Right lobe of liver (tissue), 4 donors: ENCODE measurements around the gene DSC1.

ENCODE experiments used
- POLR2A ChIP-seq: fragments of 450-650 bp; IDR thresholded peaks from one replicate; pipeline ENCODE4 v1.6.1; 2017; ENCODE audit warnings: antibody characterized with exemption, mild to moderate bottlenecking
- TF ChIP-seq, protein P1 (sequence below), 4 donors: fragments of 200-600 bp in 3 of 4; fragments of 450-650 bp in 1 of 4; IDR thresholded peaks; one replicate each; pipeline versions ENCODE4 v1.5.1 to v1.8.0; 2016 to 2022; ENCODE audit warnings: antibody characterized with exemption in 4 of 4, mild to moderate bottlenecking in 2 of 4
- donor health status: DM: no; HTN: no; CAD: no.
- donor health status: DM: no; HTN: no; CAD: no.
- donor health status: DM: no; HTN: yes; CAD: no.

DNA sequence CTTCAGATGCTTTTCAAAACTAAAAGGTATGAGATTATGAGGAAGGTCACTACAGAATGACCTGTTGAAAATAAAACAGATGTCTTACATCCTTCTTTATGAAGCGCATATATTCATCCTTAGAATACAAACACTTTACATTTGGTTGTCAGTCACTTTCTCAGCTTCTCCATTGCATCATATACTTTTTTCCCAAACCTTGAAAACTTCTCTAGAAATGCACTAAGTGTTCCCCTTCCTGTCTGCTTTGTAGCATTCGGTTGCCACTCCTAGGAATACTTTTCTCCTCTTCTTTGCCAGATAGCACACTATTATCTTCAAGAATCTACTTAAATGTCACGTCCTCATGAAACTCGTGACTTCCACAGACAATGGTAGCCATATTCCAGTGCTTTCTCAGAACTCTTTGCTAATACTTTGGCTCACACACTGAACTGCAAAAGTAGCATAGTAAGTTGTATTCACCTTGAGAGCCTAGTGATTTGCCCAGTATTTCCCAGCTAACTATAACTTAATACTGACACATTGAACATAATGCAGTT lies 27.6 kb downstream of the DSC1 start:
- TF ChIP-seq POLR2A: no peak
- TF ChIP-seq, protein P1, sequence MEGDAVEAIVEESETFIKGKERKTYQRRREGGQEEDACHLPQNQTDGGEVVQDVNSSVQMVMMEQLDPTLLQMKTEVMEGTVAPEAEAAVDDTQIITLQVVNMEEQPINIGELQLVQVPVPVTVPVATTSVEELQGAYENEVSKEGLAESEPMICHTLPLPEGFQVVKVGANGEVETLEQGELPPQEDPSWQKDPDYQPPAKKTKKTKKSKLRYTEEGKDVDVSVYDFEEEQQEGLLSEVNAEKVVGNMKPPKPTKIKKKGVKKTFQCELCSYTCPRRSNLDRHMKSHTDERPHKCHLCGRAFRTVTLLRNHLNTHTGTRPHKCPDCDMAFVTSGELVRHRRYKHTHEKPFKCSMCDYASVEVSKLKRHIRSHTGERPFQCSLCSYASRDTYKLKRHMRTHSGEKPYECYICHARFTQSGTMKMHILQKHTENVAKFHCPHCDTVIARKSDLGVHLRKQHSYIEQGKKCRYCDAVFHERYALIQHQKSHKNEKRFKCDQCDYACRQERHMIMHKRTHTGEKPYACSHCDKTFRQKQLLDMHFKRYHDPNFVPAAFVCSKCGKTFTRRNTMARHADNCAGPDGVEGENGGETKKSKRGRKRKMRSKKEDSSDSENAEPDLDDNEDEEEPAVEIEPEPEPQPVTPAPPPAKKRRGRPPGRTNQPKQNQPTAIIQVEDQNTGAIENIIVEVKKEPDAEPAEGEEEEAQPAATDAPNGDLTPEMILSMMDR (IDR thresholded peaks at IDR 0.05): no peak
